Keratinocyte (primary cell): ENCODE data around the gene TMEM242.

Source experiments
- EZH2 ChIP-seq: IDR thresholded peaks from one replicate; pipeline ENCODE4 v1.6.1; 2012; ENCODE audit warnings: inconsistent platforms, mild to moderate bottlenecking, low read length, moderate library complexity
- TF ChIP-seq, protein P1 (sequence below), 3 experiments: IDR thresholded peaks in 1 of 3; conservative IDR thresholded peaks in 1 of 3; optimal IDR thresholded peaks in 1 of 3; 2 replicates in 2 of 3; 3 replicates in 1 of 3; pipeline versions ENCODE3 to v1.5.1; 2011; ENCODE audit warnings: low read length in 3 of 3, mild to moderate bottlenecking in 3 of 3, moderate library complexity in 2 of 3, control low read depth in 1 of 3, inconsistent platforms in 1 of 3; ENCODE audit not compliant: insufficient read depth in 2 of 3; ENCODE audit errors: extremely low read depth in 1 of 3

DNA sequence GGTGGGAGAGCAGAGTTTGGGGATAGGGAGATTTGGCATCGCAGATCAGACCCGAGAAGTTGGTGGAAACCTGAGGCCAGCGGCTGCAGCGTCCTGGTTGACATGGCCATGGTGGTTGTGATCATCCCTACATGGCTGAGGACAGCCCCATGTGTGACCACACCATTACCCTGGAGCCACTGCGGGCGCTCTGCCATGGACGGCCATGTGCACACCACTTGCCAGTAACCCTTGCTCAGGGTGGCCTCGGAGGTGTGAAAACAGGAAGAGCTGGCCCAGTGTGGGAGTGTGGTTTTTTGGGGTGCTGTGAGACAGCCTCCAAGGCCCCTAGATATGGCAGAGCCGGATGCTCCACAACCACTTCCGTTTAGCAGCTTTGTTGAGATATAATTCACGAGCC lies 64.4 kb downstream of the TMEM242 start:
- TF ChIP-seq, protein P1, sequence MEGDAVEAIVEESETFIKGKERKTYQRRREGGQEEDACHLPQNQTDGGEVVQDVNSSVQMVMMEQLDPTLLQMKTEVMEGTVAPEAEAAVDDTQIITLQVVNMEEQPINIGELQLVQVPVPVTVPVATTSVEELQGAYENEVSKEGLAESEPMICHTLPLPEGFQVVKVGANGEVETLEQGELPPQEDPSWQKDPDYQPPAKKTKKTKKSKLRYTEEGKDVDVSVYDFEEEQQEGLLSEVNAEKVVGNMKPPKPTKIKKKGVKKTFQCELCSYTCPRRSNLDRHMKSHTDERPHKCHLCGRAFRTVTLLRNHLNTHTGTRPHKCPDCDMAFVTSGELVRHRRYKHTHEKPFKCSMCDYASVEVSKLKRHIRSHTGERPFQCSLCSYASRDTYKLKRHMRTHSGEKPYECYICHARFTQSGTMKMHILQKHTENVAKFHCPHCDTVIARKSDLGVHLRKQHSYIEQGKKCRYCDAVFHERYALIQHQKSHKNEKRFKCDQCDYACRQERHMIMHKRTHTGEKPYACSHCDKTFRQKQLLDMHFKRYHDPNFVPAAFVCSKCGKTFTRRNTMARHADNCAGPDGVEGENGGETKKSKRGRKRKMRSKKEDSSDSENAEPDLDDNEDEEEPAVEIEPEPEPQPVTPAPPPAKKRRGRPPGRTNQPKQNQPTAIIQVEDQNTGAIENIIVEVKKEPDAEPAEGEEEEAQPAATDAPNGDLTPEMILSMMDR (optimal IDR thresholded peaks at IDR 0.05 in 1 of 3, IDR thresholded peaks at IDR 0.05 in 1 of 3, conservative IDR thresholded peaks at IDR 0.05 in 1 of 3; ENCODE audit: extremely low read depth in 1 of 3, insufficient read depth in 2 of 3, low read length in 3 of 3) = no peak
- TF ChIP-seq EZH2 = no peak
